ENCODE results near the gene CFAP61.
"Not testable (repeated sequence)": the region's sequence is repeated elsewhere in the genome, so short reads cannot be mapped to it uniquely, and the experiment has no call there.

CFAP61 gene

DNA sequence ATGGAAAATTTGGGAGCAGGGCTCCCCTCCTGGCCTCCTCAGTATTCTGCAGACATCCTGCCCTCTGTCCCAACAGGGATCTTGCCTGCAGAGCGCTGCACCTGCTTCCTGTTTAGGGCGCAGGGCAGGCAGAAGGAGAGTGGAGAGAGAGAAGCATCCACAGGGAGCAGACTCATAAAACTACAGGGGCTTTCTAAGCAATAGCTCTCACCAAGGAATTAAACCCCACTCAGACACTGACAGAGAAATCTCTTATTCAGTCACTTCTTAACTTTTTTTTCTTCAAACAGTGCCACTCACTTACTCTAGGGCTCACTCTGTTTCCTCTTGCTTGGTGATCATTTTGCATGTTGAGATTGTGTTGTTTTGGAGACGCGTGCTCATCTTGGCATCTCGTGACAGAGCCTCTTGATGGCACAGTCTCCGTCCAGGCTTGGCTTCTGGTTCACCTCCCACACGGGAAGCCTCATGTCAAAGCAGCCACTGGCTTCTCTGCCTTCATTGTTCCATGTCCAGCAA lies 162.5 kb downstream of the CFAP61 start:
- no peak for DNase-seq

DNA sequence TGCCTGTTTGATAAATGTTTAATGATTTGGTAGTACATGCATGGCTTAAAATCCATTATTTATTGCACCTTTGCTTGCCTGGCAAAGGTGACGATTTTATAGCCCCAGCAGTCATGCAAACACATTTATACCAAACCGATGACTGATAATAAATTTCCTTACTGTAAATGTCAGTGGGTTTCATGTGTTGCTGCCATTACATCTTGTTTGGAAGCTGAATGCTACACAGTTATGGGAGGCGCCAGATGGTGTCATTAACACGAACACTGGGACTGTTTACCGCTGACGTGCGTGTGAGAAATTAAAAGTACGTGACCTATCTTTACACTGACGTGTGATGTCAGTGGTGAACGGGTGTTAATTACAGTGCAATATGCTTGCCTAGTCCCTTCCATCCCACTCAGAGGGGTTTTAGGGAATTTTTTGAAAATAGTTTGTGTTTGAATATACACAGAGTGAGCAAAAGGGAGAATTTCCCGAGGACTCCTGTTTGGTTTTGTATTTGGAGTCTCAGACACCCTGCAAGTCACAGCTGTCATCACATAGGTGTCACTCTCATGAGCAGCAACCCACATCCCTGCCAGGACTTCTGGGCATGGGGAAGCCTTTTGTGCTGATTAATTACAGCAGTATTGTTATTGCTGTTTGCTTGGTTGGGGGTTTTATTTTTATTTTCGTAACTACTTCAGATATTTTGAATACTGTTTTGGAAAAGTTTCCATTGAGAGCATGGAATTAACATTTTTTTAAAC lies 163.8 kb downstream of the CFAP61 start:
- DNase-seq, result no peak

DNA sequence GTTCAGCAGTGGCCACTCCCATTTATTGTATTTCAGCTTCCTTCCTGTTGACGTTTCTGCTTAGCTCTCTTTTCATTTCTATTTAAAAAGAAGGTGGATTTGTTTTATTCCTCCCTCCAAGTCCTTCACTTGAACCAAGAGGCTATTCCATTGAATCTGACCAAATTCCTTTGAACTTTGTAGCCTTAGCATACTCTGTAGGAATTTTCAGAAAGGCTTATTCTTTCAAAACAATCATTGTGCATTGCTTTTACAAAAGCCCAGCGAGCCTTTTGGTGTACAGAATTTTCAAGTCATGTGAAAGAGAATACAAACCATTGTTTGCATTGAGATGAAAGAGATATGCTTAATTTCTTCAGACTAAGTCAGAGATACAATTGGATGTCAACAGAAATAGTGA lies 164.6 kb downstream of the CFAP61 start:
- DNase-seq, result no peak

DNA sequence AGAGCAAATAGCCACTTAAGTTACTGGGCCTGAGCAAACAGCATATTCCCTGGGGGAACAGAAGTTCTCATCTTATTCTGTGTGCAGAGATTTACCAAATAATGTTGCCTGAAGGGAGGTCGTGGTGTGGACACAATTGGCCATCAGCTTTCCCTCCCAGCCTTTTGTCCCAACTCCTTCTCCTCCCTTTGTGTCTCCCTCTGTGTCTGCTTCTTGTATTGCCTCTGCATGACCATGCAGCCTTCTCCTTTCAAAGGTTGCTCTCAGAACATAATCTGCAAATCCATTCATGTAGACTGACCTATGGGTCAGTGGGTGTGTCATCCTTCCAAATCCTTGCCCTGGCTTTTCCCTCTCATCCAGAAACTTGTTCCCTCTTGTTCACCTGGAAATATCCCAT lies 165.3 kb downstream of the CFAP61 start:
- DNase-seq, result no peak

DNA sequence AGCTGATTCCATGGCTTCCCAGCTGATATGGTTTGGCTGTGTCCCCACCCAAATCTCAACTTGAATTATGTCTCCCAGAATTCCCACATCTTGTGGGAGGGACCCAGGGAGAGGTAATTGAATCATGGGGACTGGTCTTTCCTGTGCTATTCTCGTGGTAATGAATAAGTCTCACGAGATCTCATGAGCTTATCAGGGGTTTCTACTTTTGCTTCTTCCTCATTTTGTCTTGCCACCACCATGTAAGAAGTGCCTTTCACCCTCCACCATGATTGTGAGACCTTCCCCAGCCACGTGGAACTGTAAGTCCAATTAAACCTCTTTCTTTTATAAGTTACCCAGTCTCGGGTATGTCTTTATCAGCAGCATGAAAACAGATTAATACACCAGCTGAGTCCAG lies 165.8 kb downstream of the CFAP61 start:
- DNase-seq, result not testable (repeated sequence)

DNA sequence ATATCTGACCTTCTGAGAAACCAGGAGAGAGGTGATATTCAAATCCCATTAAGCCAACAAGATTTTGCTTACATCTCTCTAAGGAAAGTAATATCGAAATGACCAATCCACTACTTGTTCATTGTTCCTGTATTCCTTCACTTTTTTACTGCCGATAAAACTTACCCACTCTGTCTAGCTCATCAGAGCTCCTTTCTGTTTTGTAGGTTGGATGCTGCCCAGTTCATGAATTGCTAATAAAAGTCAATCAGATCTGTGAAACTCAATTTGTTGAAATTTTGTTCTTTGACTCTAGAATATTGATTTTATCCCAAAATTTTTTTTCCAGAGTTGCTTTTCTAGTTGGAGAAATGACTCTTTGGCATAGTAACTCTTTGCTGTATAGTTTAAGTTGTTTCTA lies 166.7 kb downstream of the CFAP61 start:
- no peak for DNase-seq

DNA sequence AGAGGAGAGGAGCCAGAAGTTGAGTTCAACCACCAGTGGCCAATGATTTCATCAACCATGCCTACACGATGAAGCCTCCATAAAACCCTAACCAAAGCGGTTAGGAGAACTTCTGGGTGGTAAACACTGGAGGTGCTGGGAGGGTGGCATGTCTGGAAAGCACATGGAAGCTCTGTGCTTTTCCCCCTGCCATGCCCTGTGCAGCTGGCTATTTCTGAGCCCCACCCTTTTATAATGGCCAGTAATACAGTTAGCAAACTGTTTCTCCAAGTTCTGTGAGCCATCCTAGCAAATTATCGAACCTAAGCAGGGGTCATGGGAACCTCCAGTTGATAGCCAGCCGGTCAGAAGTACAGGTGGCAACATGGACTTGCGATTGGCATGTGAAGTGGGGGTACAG lies 167.8 kb downstream of the CFAP61 start:
- DNase-seq, result no peak

DNA sequence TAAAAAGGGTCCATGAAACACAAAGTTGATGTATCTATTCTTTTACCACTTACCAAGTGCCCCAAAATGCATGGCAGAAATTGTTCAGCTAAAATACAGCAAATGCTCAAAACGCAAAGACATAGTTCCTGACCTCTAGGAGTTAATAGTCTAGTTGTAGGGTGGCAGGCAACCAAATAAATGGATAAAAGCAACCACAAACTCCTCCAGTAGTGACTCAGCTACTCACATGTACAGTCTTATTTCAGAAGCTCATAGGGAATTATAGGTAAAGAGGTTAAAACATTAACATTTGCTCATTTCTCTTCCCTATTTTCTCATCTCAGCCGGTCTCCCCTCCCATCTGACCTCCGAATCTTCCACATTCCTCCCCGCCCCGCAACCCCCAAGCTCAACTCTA lies 171.6 kb downstream of the CFAP61 start:
- no peak for DNase-seq

DNA sequence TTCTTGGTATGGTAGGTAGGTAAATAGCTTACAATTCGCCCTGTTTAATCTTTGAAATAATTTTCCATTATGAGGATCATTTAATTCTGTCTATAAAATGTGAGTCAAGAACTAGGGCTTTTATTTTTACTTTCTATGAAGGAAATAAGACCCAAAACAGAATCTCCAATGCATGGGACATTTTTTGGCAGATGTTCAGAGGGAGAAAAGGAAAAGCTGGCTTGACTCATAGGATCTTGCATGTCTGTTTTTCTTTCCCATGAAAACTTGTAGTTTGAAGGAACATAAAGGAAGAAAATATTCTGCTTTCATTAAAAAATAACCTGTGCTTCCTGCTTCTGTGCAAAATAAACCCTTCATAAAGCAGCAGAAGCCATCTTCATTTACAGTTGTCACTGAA lies 172.5 kb downstream of the CFAP61 start:
- no peak for DNase-seq

DNA sequence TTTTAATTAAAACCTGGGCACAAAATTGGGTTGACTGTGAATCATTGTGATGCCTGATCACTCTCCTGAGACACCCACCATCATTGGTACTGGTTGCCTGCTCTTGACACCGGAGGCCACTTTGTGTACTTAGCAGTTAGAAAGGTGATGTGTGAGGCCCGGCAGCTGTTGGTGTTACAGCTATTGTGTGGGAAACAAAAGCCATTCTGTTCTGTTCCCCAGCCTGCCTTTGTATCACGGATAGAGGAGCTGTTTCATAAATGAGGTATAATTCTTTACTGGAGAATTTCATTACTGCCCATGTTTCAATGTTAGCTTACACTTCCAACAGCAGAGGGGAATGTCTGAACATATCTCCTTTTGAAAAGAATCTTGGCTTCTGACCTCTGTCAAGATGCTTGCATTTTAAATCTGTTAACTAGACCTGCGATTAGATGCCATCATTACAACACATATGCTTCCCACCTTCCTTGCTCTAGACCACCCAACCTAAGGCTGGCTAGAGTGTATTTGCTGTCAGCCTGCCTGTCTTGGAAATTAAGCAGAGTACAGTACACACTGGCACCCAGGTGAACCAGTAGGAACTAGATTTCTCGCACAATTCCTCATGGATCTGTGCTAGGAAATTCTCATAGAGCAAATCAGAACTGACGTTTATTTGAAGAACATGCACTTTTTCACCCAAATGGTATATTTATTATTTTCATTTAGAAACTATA lies 173.2 kb downstream of the CFAP61 start:
- DNase-seq, result no peak

DNA sequence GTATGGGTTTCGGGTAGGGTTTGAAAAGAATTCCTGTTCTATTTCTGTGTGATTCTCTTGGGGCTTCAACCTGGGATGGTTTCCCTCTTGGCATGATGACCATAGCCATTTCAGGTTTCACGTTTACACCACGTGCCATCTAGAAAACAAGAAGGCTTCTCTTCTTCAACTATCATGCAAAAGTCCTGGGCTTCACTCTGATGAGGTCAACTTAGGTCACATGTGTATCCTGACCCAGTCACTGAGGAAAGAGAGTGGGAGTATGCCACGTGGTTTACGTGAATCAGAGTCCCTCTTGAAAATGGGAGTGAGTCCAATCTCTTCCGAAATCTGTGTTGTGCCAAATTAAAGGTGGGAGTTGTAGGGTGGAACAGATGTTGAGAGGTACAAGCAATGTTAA lies 174.2 kb downstream of the CFAP61 start:
- no peak for DNase-seq

DNA sequence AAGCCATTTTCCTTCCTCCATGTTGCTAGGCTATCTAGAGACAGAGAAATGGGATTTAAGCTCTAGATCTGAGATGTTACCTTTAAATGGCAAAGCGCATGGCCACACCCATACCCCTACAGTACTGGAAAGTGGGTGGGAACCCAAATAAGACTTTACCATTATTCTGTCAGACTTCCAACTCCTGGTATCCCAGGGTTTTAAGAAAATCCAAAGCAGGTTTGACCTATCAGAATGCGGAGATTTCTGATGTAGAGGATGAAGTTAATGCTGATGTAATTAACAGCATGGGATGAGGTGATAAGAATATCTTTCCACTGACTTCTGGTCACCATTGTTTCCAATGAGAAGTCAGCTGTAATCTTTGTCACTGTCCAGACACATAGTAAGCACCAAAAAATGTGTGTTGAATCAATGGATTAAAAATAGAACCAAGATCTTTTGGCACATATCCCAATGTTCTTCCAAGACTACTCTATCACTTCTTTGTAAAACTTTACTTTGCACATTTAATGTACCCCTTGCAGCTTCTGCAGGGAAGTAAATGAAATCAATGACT lies 174.8 kb downstream of the CFAP61 start:
- no peak for DNase-seq

DNA sequence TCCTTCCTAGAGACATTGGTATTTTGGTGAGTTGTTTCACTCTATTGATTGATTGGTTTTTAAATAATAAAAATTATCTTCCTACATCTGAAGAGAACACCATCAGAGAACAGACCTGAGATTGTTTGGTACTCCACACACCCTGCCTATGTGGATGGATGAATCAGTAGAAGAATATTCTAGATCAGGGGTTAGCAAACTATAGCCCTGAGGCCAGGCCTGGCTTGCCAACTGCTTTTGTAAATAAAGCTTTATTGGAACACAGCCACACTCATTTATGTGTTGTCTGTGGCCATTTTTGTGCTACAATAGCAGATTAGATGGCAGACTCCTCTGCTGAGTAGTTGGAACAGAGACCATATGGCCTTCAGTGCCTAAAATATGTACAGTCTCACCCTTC lies 176.0 kb downstream of the CFAP61 start:
- no peak for DNase-seq

DNA sequence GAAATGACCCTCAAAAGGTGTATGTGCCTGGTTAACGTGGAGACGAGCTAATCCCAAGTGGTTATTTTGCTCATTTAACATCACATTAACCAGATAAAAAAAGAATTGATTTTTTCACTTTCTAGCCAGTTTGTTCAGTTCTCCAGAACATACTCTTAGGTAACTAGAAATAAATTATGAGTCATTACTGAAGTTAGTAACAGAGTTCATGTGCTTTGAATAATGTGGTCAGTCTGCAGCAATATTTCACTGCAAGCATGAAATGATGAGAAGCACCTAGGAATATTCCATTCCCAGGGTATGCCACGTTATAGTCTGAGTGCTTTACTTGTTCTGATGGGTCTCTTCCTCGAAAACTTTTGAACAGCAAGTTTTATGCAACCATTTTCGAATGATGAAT lies 177.3 kb downstream of the CFAP61 start:
- no peak for DNase-seq

DNA sequence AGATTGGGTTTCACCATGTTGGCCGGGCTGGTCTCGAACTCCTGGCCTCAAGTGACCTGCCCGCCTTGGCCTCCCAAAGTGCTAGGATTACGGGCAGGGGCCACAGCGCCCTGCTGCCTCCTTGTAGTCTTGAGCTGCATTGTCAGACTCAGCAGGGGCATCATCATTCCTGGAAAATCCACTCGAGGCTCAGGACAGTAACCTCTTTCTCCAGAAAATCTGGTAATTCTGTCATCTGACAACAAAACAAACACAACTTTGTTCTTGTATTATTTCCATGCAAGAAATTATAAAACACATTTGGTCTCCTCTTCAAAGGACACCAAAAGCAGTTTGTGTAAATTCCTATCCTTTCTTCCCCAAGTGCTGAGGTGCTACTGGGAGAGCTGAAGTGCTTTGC lies 178.4 kb downstream of the CFAP61 start:
- no peak for DNase-seq

DNA sequence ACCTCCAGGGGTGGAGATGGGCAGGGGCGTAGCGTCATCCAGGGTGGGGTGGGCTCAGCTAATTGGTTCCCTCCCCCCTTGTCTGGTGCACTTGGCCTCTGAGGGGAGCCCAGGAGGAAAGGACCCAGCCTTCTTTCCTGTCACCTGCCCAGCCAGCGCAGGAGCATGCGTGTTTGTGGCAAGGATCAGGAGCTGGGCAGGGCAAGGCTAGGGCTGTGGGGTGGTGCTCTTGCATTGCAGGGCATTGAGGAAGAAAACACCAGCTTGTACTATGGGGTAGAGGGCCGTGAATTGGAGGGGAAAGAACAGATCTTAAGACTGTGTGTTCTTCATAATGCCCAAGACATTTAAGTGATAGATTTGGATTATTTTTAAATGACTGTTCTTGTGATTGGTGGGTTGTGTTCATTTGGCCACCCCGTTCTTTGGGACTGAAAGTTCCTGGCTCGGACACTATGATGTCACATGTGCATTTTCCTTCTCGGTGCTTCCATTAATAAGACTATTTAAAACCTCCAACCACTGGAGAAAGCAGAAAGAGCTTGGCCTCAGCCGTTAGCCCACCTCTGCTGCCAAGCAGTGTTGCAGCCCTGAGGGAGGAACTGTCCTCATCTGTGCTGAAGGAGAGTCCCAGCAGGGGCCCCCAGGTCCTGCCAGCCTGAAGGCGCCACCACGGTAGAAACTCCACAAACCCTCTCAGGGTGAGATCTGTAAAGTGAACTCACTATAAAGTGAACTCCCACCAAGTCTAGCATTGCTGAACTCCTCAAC lies 179.4 kb downstream of the CFAP61 start:
- DNase-seq, result no peak

DNA sequence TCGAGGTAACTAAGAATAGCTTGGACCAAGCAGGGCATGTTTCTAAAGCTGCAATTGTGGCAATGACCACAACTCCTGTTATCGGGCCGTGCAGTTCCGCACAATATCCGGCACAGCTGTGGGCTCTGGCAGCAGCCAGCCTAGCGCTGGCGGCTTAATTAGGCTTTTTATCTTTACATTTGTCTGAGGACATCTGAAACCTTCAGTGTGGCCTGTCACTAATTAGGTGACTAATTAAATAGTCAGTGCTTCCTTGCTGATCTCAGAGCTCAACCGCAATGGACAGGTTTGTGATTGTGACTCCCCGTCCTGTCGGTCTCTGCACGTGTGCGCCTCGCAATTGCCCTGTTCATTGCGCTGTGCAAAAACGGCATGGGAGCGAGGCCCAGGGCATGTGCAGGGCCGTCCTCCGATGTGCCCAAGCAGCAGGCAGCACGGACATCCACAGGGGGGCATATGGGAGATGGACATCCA lies 180.7 kb downstream of the CFAP61 start:
- no peak for DNase-seq

DNA sequence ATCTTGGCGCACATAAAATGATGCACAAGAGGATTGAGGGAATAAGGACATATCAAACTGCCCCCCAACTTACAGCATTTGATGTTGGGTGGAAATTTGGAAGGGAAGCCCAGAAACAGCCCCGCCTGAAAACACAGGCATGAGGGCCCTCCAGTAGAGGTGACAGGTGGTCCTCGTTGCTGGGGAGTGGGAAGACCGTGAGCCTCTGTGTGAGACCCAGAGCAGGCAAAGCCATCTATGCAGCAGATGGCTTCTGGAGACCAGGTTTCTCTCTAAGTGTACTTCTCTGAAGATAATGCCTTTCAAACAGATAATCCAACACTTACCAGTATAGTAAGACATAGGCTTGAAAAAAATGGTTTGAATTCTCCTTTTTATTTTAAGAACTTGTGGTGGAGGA lies 183.3 kb downstream of the CFAP61 start:
- no peak for DNase-seq

DNA sequence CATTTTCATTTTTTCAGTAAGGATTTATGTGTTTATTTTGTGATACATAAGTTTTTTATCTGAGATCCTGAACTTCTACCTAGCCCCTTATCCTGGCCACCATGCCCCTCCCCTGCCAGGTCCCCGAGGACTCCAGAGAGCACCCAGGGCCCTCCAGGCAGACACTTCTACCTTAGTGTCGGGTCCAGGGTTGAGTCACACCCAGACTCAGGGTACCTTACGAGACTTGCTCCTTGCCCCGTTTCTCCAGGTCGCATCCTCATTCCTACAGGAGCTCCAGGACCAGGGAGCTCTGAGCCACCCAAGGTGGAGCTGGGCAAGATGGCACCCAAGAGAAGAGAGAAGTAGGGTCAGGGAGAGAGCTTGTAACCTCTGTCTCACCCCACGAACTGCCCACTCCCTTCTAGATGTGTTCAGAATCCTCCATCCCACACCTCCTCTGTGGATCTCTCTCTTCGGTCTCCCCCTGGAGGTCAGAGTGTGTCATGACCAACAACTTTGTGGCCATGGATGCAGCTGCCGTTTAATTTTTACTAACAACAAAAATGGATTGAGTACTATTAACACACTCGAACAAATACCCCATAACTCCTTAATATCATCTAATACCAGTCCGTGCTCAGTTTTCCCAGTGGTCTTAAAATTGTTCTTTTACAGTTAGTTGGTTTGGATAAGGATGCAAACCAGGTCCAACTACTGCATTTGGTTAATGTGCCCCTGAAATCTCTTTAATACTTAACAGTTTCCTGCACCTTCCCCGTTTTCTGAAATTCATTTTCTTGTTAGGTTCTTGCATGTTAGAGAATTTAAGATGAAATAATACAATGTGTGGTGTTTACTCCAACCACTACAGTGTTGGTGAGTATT lies 185.0 kb downstream of the CFAP61 start:
- peak; percentile 2 for DNase-seq

DNA sequence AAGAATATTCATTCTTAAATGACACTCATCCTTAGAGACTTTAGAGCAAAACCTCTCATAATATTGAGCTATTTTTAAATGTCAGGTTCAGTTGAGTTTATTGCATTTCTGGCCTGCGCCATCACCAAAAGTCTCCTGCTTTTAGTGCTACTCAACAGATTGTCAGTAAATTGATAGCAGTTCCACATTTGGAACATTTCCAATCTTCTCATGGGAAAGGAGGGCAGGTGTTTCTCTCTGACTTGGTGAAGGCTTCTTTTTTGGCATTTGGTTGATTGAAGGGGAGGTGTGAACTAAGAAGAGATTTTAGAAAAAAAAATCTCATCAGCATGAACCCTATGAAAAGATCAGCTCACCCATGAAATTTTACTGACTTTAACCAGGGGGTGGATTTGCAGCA lies 189.6 kb downstream of the CFAP61 start:
- DNase-seq, result no peak

DNA sequence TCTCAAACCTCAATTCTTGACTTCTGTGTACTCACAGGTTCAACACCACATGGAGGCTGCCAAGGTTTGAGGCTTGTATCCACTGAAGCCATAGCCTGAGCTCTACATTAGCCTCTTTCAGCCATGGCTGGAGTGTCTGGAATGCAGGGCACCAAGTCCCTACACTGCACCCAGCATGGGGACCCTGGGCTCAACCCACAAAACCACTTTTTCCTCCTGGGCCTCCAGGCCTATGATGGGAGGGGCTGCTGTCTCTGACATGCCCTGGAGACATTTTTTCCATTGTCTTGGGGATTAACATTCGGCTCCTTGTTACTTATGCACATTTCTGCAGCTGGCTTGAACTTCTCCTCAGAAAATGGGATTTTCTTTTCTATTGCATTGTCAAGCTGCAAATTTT lies 192.1 kb downstream of the CFAP61 start:
- DNase-seq, result not testable (repeated sequence)

DNA sequence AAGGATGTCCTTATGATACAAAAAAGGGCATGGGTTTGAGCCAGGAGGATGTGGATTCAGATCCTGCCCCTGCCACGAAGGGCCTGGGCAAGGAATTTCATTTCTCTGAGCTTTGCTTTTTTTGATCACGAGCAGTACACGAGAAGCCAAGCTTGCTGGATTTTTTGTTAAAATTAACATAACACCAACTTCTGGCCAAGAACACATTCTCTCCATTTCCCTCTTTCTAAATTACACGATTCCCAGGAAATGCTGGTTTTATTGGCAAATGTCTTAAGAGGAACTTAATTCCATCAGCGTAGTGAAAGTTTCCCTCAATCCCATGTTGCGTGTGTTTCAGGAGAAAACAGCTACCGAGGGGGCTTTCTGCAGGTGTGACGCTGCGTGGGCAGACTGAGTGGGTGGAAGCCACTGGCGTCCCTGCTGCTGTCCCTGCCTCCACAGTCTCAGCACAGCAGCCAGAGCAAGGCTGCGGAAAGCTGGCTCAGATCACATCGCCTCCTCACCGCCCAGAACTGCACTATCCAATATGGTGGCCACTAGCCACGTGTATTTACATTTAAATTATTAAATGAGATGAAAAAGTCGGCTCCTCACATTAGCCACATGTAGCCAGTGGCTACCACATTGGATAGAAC lies 194.8 kb downstream of the CFAP61 start:
- no peak for DNase-seq

Measured in stimulated activated naive CD4-positive, alpha-beta T cell treated with Interleukin-2 at 50 U/mL for 16 hours (primary cell).